ENCODE measurements around the gene TTYH3.

The TTYH3 gene

DNA sequence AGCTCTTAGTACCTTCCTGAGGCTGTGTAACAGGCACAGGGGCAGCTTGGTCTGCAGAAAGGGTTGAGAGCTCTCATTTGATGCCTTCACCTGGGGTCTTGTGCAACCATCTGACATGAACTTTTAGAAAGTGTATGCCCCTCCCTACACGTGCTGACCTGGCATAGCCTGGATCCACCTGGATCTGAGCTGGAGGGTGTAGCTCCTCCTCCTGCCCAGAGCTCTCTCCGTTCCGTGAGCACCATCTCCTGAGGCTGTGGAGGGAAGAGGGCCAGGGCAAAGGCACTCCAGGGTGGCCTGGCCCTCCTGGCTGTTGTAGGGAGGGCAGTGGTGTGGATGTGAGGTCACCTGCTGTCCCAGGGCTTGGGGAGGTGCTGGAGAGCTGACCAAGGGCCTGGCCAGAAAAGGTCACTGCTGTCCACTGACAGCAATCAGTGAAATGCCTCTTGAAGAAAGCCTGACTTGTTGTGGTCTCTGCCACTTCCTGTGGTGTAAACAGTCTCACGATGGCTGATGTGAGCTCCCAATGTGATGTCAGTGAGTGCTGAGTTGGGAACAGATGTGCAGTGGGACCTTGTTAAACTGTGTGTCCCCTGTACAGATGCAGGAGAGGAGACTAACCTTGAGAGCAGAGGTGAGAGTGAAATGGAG lies 79.2 kb downstream of the TTYH3 start:
- peak; percentile 38 for DNase-seq

DNA sequence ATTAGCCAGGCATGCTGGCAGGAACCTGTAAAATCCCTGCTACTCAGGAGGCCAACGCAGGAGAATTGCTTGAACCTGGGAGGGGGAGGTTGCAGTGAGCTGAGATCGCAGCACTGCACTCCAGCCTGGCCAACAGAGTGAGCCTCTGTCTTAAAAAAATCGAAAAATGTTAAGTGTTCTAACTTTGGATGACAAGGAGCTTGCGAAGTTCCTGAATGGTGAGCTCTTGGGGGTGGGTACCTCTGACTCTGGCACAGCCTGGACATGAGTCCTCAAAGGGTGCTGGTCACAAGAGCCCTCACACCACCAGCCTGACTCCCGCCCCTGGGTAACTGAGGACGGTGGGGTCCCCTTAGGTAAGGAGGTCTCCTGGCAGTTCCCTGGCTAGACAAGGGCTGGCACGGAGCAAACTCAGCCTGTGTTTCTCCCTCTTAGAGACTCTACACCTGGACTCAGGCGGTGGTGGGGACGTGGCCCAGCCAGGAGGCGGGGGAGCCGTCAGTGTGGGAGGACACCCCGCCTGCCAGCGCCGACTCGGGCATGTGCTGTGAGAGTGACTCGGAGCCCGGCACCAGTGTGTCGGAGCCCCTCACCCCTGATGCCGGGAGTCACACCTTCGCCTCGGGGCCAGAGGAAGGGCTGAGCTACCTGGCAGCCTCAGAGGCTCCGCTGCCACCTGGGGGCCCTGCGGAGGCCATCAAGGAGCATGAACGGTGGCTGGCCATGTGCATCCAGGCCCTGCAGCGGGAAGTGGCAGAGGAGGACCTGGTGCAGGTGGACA lies 80.3 kb downstream of the TTYH3 start:
- DNase-seq = no peak

GRCh38 chr7:2713370-2713769 lies 81.6 kb downstream of the TTYH3 start:
- no peak for DNase-seq

DNA sequence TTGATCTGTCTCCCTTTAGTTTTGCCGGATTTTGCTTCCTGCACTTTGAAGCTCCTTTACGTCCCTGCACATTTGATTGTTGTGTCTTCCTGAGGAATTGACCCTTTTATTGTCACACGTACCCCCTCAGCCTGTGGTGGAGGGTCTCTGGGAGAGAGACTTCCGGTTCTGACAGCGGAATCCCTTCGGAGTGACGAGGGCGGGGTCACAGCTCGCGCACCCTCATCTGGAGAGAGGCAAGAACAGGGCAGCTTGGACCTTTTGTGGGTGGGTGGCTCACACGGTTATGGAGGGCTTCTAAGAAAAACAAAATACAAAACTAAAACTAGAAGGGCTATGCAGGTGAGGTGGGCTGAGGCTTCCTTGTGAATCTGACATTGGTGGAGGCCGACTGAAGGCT lies 82.2 kb downstream of the TTYH3 start:
- no peak for DNase-seq
